C4-2B (cell line): ENCODE results near the gene ASXL1.

Experiments used
- CTCF ChIP-seq: fragments of 450-650 bp; conservative IDR thresholded peaks from 2 replicates; pipeline ENCODE4 v1.5.1; 2017; ENCODE audit warnings: mild to moderate bottlenecking
- ZFX ChIP-seq: fragments of 450-650 bp; IDR thresholded peaks from 2 replicates; pipeline ENCODE4 v1.6.1; 2017

- TF ChIP-seq CTCF (no peak), ZFX (no peak)
These were observed 58.1 kb downstream of the ASXL1 start for GRCh38 chr20:32416206-32416605.
